WERI-Rb-1 (cell line): ENCODE measurements around the gene ATG4C.

Experiments used
- DNase-seq: peaks from one replicate; pipeline ENCODE4 v3.0.0-alpha.2; 2020
- H3K27ac ChIP-seq: fragments of 250-450 bp; sonication (Bioruptor Pico); 2 replicates; pipeline ENCODE4 v1.5.1; 2020; ENCODE audit warnings: mild to moderate bottlenecking, moderate library complexity
- H3K27me3 ChIP-seq: fragments of 250-450 bp; sonication (Bioruptor Pico); 2 replicates; pipeline ENCODE4 v1.5.1; 2021; ENCODE audit warnings: mild to moderate bottlenecking, low read depth, moderate library complexity; ENCODE audit not compliant: insufficient read depth, severe bottlenecking
- H3K36me3 ChIP-seq: fragments of 250-450 bp; sonication (Bioruptor Pico); 2 replicates; pipeline ENCODE4 v1.5.1; 2020; ENCODE audit warnings: mild to moderate bottlenecking, moderate library complexity
- H3K4me3 ChIP-seq: 2 replicates; pipeline ENCODE4 v1.5.1; 2011; ENCODE audit warnings: low read depth, mild to moderate bottlenecking, control low read depth, low read length
- H3K9me3 ChIP-seq: fragments of 250-450 bp; sonication (Bioruptor Pico); 2 replicates; pipeline ENCODE4 v1.5.1; 2021; ENCODE audit warnings: mild to moderate bottlenecking, moderate library complexity; ENCODE audit not compliant: severe bottlenecking
- TF ChIP-seq, protein P1 (sequence below): IDR thresholded peaks from 2 replicates; pipeline ENCODE4 v1.5.1; 2011; ENCODE audit warnings: low read depth, mild to moderate bottlenecking, control low read depth, inconsistent platforms, low read length

Gene ATG4C

DNA sequence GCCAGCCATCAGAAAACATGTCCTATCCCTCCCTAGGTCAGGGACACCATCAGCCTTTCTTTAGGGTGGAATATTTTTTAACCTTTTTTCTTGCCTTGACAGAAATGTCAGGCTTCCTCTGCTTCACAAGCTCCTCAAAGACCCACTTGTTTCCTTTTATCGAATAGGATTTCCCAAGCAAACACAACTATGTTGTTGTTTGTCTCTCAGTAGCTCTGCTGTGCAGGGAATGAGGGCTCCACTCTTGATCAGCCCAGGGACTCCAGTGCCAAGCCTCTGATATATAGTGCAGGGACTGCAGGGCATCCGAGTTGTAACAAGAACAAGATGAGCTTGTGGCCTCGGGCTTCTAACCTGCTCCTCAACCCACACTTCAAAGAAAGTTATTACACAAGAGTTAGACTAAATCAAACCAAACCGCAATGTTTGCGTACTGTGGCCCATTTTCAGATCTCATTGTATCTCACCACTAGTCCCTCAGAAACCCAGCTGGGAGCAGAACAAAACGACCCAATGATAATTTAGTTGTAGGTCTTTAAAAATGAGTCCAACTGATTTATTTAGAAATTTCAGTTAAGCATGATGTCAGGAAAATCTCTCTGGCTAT, 108.1 kb downstream of the ATG4C start:
- H3K36me3 ChIP-seq = no peaks in the 10 kb centered on the region
- H3K27ac ChIP-seq = no peak overlapping the region
- no peaks in the 10 kb centered on the region for H3K9me3 ChIP-seq
- no peak overlapping the region for H3K4me3 ChIP-seq
- H3K27me3 ChIP-seq = no peaks in the 10 kb centered on the region
- TF ChIP-seq, protein P1, sequence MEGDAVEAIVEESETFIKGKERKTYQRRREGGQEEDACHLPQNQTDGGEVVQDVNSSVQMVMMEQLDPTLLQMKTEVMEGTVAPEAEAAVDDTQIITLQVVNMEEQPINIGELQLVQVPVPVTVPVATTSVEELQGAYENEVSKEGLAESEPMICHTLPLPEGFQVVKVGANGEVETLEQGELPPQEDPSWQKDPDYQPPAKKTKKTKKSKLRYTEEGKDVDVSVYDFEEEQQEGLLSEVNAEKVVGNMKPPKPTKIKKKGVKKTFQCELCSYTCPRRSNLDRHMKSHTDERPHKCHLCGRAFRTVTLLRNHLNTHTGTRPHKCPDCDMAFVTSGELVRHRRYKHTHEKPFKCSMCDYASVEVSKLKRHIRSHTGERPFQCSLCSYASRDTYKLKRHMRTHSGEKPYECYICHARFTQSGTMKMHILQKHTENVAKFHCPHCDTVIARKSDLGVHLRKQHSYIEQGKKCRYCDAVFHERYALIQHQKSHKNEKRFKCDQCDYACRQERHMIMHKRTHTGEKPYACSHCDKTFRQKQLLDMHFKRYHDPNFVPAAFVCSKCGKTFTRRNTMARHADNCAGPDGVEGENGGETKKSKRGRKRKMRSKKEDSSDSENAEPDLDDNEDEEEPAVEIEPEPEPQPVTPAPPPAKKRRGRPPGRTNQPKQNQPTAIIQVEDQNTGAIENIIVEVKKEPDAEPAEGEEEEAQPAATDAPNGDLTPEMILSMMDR = no peak
- DNase-seq = no peak

GRCh38 chr1:62897788-62898187, 113.9 kb downstream of the ATG4C start:
- Histone ChIP-seq H3K36me3 (no peaks in the 10 kb centered on the region), H3K27me3 (no peaks in the 10 kb centered on the region), H3K4me3 (no peak overlapping the region), H3K9me3 (no peaks in the 10 kb centered on the region), H3K27ac (no peak overlapping the region)
- DNase-seq = no peak
- TF ChIP-seq, protein P1 = no peak

GRCh38 chr1:62900566-62900965, 116.6 kb downstream of the ATG4C start:
- no peaks in the 10 kb centered on the region for H3K9me3 ChIP-seq
- no peaks in the 10 kb centered on the region for H3K36me3 ChIP-seq
- H3K4me3 ChIP-seq = no peak overlapping the region
- DNase-seq = no peak
- no peaks in the 10 kb centered on the region for H3K27me3 ChIP-seq
- no peak overlapping the region for H3K27ac ChIP-seq
- TF ChIP-seq, protein P1 = no peak

DNA sequence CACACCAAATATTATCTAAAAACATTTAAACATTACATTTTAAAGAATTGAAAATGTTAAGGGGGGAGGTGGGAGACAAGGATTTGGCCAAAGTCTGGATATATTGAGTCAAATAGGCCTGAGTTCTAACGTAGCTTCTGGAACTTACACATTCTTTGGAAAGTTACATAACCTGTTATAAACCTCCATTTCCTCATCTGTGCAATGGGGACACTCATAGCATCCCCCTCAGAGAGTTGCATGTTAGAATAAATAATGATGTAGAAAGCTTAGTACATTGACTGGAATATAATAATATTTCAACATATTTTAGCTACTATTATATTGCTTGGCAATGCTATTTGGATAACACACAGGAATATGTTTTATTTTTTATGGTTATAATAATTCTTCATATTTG, 117.7 kb downstream of the ATG4C start:
- H3K27ac ChIP-seq = no peak overlapping the region
- no peaks in the 10 kb centered on the region for H3K36me3 ChIP-seq
- H3K27me3 ChIP-seq = no peaks in the 10 kb centered on the region
- no peaks in the 10 kb centered on the region for H3K9me3 ChIP-seq
- no peak overlapping the region for H3K4me3 ChIP-seq
- TF ChIP-seq, protein P1 = no peak
- no peak for DNase-seq

DNA sequence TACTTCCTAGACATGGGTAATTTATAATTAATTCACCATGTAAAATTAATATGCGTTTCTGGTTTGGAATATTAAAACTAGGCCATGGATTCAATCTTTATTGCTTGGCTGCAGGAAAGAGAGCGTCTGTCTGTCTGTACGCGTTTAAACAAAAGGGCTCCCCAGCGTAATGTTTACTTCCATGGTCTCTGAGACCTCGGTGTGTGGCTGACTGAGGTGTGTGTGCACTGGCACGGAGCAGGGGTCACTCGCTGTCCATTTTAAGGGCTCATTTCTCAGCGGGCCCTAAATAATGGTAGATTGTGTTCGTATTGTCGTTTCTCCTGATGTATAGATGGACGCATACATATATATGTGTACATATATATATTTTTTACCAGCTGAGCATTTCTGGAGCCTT, 119.6 kb downstream of the ATG4C start:
- H3K4me3 ChIP-seq = no peak overlapping the region
- TF ChIP-seq, protein P1 = no peak
- H3K27ac ChIP-seq = no peak overlapping the region
- H3K36me3 ChIP-seq = no peaks in the 10 kb centered on the region
- H3K9me3 ChIP-seq = no peaks in the 10 kb centered on the region
- no peak for DNase-seq
- no peaks in the 10 kb centered on the region for H3K27me3 ChIP-seq
